ENCODE measurements around the gene GSE1.

The GSE1 gene

GRCh38 chr16:85689950-85690320 lies 76.8 kb downstream of the GSE1 start:
- no peak for TF ChIP-seq CTCF (IDR thresholded peaks at IDR 0.05; ENCODE audit: extremely low read depth, missing control alignments)
- DNase-seq (ENCODE audit: low spot score) = no peak

- DNase-seq (ENCODE audit: low spot score) = no peak
- TF ChIP-seq CTCF (IDR thresholded peaks at IDR 0.05; ENCODE audit: extremely low read depth, missing control alignments) = no peak
These were observed 77.4 kb downstream of the GSE1 start for GRCh38 chr16:85690469-85691064.

- no peak for TF ChIP-seq CTCF (IDR thresholded peaks at IDR 0.05; ENCODE audit: extremely low read depth, missing control alignments)
- DNase-seq (ENCODE audit: low spot score) = no peak
These were observed 82.3 kb downstream of the GSE1 start for GRCh38 chr16:85695196-85696128.

- TF ChIP-seq CTCF (IDR thresholded peaks at IDR 0.05; ENCODE audit: extremely low read depth, missing control alignments) = no peak
- no peak for DNase-seq (ENCODE audit: low spot score)
These were observed 83.7 kb downstream of the GSE1 start for GRCh38 chr16:85696781-85697180.

- no peak for DNase-seq (ENCODE audit: low spot score)
- no peak for TF ChIP-seq CTCF (IDR thresholded peaks at IDR 0.05; ENCODE audit: extremely low read depth, missing control alignments)
These were observed 84.3 kb downstream of the GSE1 start for GRCh38 chr16:85697431-85697830.

GRCh38 chr16:85698459-85698891 lies 85.4 kb downstream of the GSE1 start:
- DNase-seq (ENCODE audit: low spot score) = no peak
- no peak for TF ChIP-seq CTCF (IDR thresholded peaks at IDR 0.05; ENCODE audit: extremely low read depth, missing control alignments)

GRCh38 chr16:85698935-85699558 lies 85.9 kb downstream of the GSE1 start:
- TF ChIP-seq CTCF (IDR thresholded peaks at IDR 0.05; ENCODE audit: extremely low read depth, missing control alignments) = no peak
- DNase-seq (ENCODE audit: low spot score) = no peak
